Testis (tissue), 3 donors: ENCODE data around the gene TBC1D22A. TPM values are rescaled to one million over a fixed set of nuclear protein-coding genes. Genes with fewer than 3 reads are reported as not detected.
"Not testable (repeated sequence)": the region's sequence is repeated elsewhere in the genome, so short reads cannot be mapped to it uniquely, and the experiment has no call there.

Experiments used
- DNase-seq: peaks from one replicate; pipeline ENCODE4 v3.0.0-alpha.2; 2019
- H3K27ac ChIP-seq, 2 donors: fragments of 200-600 bp; sonication (generic); one replicate each; pipeline ENCODE4 v1.5.1; 2019
- H3K27me3 ChIP-seq: fragments of 200-600 bp; sonication (generic); one replicate; pipeline ENCODE4 v1.5.1; 2019
- H3K36me3 ChIP-seq: fragments of 200-600 bp; sonication (generic); one replicate; pipeline ENCODE4 v1.5.1; 2017; ENCODE audit warnings: low read depth; ENCODE audit errors: missing control alignments
- H3K4me1 ChIP-seq: fragments of 200-600 bp; sonication (generic); one replicate; pipeline ENCODE4 v1.5.1; 2019
- H3K4me3 ChIP-seq, 2 donors: fragments of 200-600 bp; sonication (generic); one replicate each; pipeline ENCODE4 v1.5.1; 2017 to 2019
- H3K9me3 ChIP-seq: fragments of 200-600 bp; sonication (generic); one replicate; pipeline ENCODE4 v1.5.1; 2017
- CTCF ChIP-seq, 3 experiments: fragments of 450-650 bp in 2 of 3; fragments of 200-600 bp in 1 of 3; sonication (generic) in 1 of 3; IDR thresholded peaks; one replicate each; pipeline ENCODE4 v1.5.1; 2016 to 2019; ENCODE audit warnings: antibody characterized with exemption in 3 of 3, mild to moderate bottlenecking in 2 of 3, moderate library complexity in 1 of 3
- POLR2A ChIP-seq: fragments of 450-650 bp; IDR thresholded peaks from one replicate; pipeline ENCODE4 v1.6.1; 2017; ENCODE audit warnings: antibody characterized with exemption, mild to moderate bottlenecking, moderate library complexity
- whole genome bisulfite sequencing, 2 donors: methylation state at CpG; one replicate each; pipeline ENCODE4 v1.1.5; 2018; 5-methylcytosine and 5-hydroxymethylcytosine counted together
- intact Hi-C: fragments of 100-400 bp; cut with DNase I; formaldehyde crosslinking; loops from one replicate; pipeline ENCODE4 v1.15.1; 2023; ENCODE audit warnings: low total_unique reads
- polyA plus RNA-seq: library from polyadenylated mRNA; stranded (reverse); fragments of 350-450 nt; fragmentation: Illumina TruSeq; extraction: RNeasy Lipid Tissue Mini Kit (QIAGEN cat#74804); gene quantifications from one replicate; pipeline ENCODE4 v1.2.3, GENCODE V29; 2014; ENCODE audit warnings: low read depth, low replicate concordance; ENCODE audit not compliant: insufficient read depth
- total RNA-seq, 2 donors: library from RNA; depleted of rRNA; stranded (reverse); fragments of >200 nt; gene quantifications; one replicate each; pipeline ENCODE4 v1.2.3, GENCODE V29; 2016

TBC1D22A gene
- total and polyA plus RNA-seq, 3 donors from 2014 or later: 16.6 to 32.8 (median 28.5) TPM

- Histone ChIP-seq H3K4me1 (no peaks in the 10 kb centered on the region), H3K36me3 (no peaks in the 10 kb centered on the region), H3K27me3 (no peaks in the 10 kb centered on the region), H3K4me3 (no peak overlapping the region), H3K27ac (no peak overlapping the region), H3K9me3 (no peaks in the 10 kb centered on the region)
- no peak for DNase-seq
- WGBS, 2 donors: 88 to 91% methylated on average over 15 to 20 of the region's 20 CpGs
- TF ChIP-seq POLR2A (no peak), CTCF (IDR thresholded peaks at IDR 0.05) (no peak)
- intact Hi-C loops: no loop called here
These were observed 352.5 kb downstream of the TBC1D22A start for GRCh38 chr22:47114813-47115517.

- intact Hi-C loops: no loop called here
These were observed 353.1 kb downstream of the TBC1D22A start for GRCh38 chr22:47115518-47115890.

GRCh38 chr22:47115921-47116320 is 353.5 kb downstream of the TBC1D22A start:
- H3K4me1 ChIP-seq: no peaks in the 10 kb centered on the region
- intact Hi-C loops: no loop called here
- no peak for DNase-seq
- H3K27me3 ChIP-seq: no peaks in the 10 kb centered on the region
- WGBS, 2 donors: 93 to 95% methylated on average over 12 to 13 of the region's 13 CpGs
- TF ChIP-seq CTCF (IDR thresholded peaks at IDR 0.05) (no peak), POLR2A (no peak)
- no peak overlapping the region for H3K4me3 ChIP-seq
- H3K27ac ChIP-seq: no peak overlapping the region
- H3K36me3 ChIP-seq: no peaks in the 10 kb centered on the region
- no peaks in the 10 kb centered on the region for H3K9me3 ChIP-seq

More at GRCh38 chr22:47115518-47115890, 353.1 kb downstream of the TBC1D22A start:
- TF ChIP-seq CTCF (IDR thresholded peaks at IDR 0.05) (no peak), POLR2A (no peak)
- Histone ChIP-seq H3K36me3 (no peaks in the 10 kb centered on the region), H3K9me3 (no peaks in the 10 kb centered on the region), H3K4me3 (no peak overlapping the region), H3K27me3 (no peaks in the 10 kb centered on the region), H3K27ac (no peak overlapping the region), H3K4me1 (no peaks in the 10 kb centered on the region)
- DNase-seq: no peak
- 91 to 94% methylated on average over 10 to 14 of the region's 14 CpGs for WGBS, 2 donors

- Histone ChIP-seq H3K36me3 (no peaks in the 10 kb centered on the region), H3K4me3 (no peak overlapping the region), H3K27me3 (no peaks in the 10 kb centered on the region), H3K9me3 (no peaks in the 10 kb centered on the region), H3K4me1 (no peaks in the 10 kb centered on the region), H3K27ac (no peak overlapping the region)
- intact Hi-C loops: no loop called here
- TF ChIP-seq CTCF (IDR thresholded peaks at IDR 0.05): no peak
- no peak for TF ChIP-seq POLR2A
- 93 to 97% methylated on average over 18 to 28 of the region's 28 CpGs for WGBS, 2 donors
- DNase-seq: no peak
These were observed 354.2 kb downstream of the TBC1D22A start for GRCh38 chr22:47116426-47117341.

- intact Hi-C loops, H3K4me1 ChIP-seq, H3K27me3 ChIP-seq, H3K4me3 ChIP-seq, H3K9me3 ChIP-seq, DNase-seq, H3K36me3 ChIP-seq, H3K27ac ChIP-seq: not testable (repeated sequence)
- WGBS, 2 donors: 96 to 99% methylated on average over 9 to 12 of the region's 18 CpGs
These were observed 355.0 kb downstream of the TBC1D22A start for GRCh38 chr22:47117442-47117841.
